GM21576 (cell line): ENCODE data around the gene CDH11.

ENCODE experiments used
- ATAC-seq: cut with Tn5 transposase; IDR thresholded peaks from one replicate; pipeline ENCODE4 v1.9.1; 2021; ENCODE audit warnings: mild to moderate bottlenecking, moderate library complexity; ENCODE audit not compliant: unreplicated experiment

Gene CDH11

DNA sequence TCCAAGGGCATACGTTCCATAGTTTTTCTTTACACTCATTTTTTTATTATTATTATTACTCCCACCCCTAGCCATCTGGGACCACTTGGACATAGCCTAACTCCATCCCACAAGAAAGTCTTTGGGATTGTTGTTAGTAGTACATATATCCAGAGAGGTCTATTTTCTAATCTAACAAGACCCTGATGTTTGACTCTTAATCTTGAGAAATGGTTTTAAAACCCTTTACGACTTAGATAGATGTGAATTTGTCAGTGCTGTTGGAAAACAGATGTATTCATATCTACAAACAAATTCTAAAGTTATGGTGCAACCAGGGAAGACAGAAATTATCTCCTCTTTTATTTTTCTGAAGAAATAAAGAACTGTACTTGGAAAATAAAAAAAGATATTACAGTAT lies 197.8 kb downstream of the CDH11 start:
- no peak for ATAC-seq

DNA sequence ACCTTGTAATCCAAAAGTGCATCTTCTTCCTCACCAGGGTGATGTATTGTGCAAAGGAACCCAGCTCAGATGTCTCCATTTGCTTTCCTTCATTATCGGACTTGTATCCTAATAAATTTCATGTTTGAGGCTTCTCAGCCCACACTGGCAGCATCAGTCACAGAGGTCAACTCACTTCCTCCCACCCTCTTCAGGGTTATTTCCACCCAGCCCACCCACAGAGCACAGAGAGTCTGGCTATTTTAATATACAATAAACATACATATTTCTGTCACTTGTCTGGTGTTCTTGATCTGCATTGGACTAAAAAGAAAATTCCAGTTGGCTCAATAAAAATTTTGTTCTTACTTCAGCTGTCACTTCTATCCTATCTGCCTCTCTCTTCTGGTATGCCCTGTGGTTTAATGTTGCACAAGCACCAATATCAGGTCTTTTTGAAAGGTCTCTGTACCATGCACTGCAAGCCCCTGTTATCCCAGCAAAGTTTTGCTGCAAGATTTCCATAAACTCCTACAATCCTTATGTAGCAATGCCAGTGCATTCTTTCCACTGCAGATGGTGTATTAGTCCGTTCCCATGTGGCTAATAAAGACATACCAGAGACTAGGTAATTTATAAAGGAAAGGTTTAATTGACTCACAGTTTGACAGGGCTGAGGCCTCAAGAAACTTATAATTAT lies 201.8 kb downstream of the CDH11 start:
- no peak for ATAC-seq

DNA sequence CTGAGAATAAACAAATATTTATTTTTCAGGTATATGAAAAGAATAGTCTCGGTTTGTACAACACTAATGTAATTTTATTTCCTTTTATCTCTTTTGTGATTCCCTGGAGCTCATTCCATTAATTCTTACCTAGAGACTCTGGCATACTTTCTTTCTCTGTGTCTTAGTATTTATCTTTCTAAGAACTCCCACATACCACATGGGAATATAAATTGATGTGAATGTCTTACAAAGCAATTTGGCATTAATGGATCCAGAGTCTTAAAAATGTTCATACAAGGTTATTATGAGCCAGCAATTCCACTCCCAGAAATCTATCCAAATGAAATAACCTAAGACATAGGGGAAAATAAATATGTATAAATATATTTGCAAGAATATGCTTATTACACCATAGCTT lies 202.7 kb downstream of the CDH11 start:
- ATAC-seq = no peak

DNA sequence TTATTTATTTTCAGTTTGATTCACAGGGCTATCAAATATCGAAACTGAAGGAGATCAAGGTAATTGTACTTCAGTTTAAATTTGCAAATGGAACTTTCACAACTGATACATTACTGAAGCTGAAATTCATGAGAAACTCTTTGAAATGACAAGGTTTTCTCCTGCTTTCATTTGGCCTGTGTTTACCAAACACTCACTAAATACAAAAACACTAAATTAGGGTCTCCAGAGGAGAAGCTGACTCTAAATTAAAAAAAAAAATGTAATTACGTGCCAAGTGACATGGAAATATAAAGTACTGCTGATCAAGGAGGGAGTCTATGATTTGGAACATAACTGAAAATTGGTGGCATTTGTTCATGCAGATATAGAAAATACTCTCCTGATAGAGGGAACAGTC lies 205.8 kb downstream of the CDH11 start:
- ATAC-seq = no peak

DNA sequence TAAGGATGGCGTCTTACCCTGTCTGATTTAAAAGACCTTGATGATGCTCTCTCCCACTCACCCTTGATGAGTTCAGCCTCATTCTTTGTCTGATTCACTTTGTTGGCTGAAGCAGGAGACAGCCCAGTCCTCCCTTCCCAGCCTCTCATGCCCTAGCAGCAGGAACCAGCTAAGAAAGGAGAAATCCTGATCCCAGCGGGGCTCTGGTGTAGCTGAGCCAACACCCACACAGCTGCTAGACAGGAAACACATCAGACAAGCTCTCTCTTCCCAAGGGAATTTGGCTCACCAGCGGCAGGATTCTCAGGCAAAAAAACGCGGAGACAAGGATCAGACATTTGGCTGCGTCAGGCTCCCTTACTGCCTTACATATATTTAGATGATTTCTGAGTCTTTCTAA lies 211.5 kb downstream of the CDH11 start:
- no peak for ATAC-seq

DNA sequence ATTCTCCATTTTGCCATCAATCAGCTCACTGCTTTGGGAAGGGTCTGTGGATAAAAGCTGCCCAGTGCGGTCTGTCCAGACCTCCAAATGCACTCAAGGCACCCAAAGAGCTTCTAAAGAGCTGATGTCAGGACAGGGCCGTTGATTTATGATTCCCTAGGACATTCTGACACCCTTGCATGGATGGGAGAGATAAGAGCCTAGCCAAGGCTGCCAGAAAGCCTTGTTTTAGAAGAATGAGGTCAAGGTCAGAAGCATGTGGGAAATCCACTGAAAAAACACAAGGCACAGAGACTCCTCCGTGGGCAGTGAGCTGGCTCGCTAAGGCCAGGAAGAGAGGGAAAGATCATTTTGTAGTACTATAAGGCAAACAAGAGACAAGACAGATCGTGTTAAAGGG lies 214.0 kb downstream of the CDH11 start:
- no peak for ATAC-seq

DNA sequence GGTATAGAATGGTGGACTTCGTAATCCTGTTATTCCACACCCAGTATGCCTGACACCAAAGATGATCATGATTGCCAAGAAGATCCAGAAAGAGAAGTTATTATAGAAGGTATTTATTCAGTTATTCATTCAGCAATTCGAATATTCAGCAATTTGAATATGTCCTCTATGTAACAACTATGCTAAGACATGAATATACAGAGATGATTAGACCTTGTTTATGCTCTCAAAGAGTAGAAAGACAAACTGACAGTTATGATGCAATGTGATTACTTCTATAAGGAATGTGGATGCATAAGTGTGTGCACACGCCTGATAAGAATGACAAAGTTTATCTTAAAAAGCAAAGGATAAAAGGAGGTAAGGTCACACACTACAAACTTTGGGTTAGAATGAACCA lies 218.1 kb downstream of the CDH11 start:
- ATAC-seq = no peak

DNA sequence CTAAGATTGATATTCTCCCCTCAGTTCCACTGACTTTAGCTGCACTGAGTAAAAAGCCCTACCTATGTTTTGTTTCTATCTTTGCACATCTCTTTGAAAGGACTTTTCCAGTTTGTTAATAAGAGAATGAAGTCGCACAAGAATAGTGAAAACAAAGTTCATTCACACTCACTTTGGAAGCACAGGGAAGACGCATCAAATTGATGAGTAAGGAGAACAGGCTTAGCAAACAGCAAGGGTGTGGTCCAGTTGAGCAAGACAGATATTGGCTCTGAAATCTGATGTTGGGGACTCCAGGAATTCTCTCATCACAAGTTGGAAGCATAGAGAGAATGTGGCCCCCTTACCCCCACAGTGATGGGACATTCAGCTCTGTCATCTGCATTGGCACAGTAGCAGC lies 221.3 kb downstream of the CDH11 start:
- no peak for ATAC-seq

DNA sequence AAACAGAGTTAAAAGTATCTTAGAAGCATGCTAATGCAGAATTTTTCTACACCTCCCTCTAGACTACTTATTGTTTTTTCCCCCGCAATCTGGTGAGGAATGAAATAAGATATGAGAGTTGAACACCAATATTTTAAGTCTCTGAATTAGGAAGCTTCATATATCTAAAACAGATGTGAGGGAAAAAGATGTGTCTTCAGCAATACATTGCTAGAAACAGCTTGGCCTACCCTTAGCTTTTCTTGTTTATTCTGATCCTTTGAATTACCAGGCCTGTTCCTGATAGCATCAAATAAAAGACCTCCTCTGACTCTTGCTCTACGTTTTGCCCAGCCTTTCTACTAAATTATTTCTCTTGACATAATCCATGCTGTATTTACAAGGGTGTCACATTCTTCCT lies 221.8 kb downstream of the CDH11 start:
- ATAC-seq = no peak

DNA sequence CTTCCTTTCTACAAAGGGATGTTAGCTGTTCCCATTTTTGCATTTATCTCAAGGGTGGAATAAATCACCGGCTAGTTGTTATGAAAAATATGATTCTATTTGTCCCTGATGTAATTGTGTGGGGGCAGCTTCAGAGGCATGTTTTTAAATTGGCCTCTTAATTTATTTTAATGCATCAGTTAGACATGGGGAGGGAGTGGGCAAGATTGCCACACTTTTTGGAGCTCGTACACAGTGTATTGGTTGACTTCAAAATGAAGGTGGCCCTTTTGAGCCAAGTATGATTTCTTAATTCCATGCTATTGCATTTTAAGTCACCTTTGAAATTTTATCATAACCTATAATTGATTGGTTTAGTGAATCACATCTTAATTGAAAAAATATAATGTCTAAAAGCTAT lies 223.7 kb downstream of the CDH11 start:
- no peak for ATAC-seq
